HG03135 (cell line): ENCODE results near the gene LMOD1.
"Not testable (repeated sequence)": the region's sequence is repeated elsewhere in the genome, so short reads cannot be mapped to it uniquely, and the experiment has no call there.

Experiments used
- ATAC-seq: cut with Tn5 transposase; IDR thresholded peaks from one replicate; pipeline ENCODE4 v1.9.1; 2021; ENCODE audit warnings: mild to moderate bottlenecking, moderate library complexity; ENCODE audit not compliant: unreplicated experiment

LMOD1 gene

GRCh38 chr1:201877877-201878401, 68.4 kb downstream of the LMOD1 start:
- ATAC-seq = no peak

- no peak for ATAC-seq
Observed at GRCh38 chr1:201876148-201876818, 70.1 kb downstream of the LMOD1 start.

- ATAC-seq = no peak
Observed at GRCh38 chr1:201874672-201875071, 71.7 kb downstream of the LMOD1 start.

DNA sequence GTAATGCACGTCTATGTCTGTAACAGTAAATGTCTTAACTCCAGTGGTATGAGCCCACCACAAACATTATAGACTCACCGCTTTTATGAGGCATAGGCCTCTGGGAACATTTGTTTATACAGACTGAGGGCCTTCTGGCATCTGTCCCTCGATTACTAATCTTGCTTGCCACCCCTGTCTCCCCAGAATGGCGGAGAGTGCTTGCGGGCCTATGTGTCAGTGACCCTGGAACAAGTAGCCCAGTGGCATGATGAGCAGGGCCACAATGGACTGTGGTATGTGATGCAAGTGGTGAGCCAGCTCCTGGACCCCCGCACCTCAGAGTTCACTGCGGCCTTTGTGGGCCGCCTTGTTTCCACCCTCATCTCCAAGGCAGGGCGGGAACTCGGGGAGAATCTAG, 76.0 kb downstream of the LMOD1 start:
- no peak for ATAC-seq

- ATAC-seq = no peak
Observed at GRCh38 chr1:201861448-201861847, 84.9 kb downstream of the LMOD1 start.

GRCh38 chr1:201859424-201859823, 86.9 kb downstream of the LMOD1 start:
- ATAC-seq = no peak

DNA sequence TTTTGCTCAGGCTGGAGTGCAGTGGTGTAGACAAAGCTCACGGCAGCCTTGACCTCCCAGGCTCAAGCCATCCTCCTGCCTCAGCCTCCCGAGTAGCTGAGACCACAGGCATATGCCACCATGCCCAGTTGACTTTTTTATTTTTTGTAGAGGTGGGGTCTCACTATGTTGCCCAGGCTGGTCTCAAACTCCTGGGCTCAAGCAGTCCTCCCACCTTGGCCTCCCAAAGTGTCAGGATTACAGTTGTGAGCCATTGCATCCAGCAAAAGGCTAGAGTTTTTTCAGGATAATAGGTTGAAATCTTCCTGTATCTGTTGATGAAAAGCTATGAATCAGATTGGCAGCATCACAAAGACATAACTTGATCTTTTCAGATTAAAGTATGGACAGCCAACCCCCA, 89.6 kb downstream of the LMOD1 start:
- not testable (repeated sequence) for ATAC-seq

DNA sequence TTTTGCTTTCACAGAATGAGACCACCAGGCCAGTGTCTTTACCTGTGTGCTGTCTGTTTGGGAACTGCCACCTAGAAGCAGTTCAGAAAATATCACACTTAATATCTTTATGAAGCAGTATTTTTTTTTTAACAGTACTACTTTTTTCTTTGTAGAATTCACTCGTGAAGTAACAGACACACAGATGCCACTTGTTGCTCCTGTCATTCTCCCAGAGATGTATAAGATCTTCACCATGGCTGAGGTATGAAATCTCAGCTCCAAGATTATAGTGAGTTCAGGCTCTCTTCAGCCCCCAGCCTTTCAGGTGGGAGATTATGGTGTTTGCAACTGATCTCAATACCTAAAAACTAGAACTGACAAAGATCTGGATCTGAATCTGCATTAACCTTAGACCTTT, 94.4 kb downstream of the LMOD1 start:
- ATAC-seq = no peak

GRCh38 chr1:201850053-201850397, 96.3 kb downstream of the LMOD1 start:
- ATAC-seq = no peak

GRCh38 chr1:201849372-201850052, 96.8 kb downstream of the LMOD1 start:
- ATAC-seq = no peak

GRCh38 chr1:201848230-201848629, 98.1 kb downstream of the LMOD1 start:
- ATAC-seq = no peak

DNA sequence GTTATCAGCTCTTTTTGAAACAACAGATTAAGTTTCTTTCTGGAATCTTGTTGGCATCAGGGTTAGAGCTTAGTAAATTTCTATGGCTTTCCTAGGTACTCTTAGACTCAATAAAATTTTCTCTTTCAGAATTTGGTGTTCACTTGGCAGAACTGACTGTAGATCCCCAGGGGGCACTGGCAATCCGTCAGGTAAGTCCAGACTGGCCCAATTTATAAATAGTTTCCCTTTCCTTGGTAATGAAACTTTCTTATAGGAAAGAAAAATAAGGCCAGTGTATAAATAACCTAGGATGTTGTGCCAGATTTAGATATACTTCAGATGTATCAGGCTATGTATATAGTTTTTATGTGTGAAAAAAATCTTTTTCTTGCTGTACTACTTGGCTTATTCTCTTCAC, 99.2 kb downstream of the LMOD1 start:
- no peak for ATAC-seq
